Measurements from ENCODE around the gene RNH1.

The RNH1 gene

GRCh38 chr11:499201-500076, 7.6 kb downstream of the RNH1 start:
- no peak for DNase-seq (ENCODE audit: low read depth, low spot score)

GRCh38 chr11:498297-499181, 8.5 kb downstream of the RNH1 start:
- no peak for DNase-seq (ENCODE audit: low read depth, low spot score)

GRCh38 chr11:497565-498296, 9.3 kb downstream of the RNH1 start:
- DNase-seq (ENCODE audit: low read depth, low spot score): no peak

GRCh38 chr11:496834-497564, 10.0 kb downstream of the RNH1 start:
- no peak for DNase-seq (ENCODE audit: low read depth, low spot score)

- no peak for DNase-seq (ENCODE audit: low read depth, low spot score)
Observed at GRCh38 chr11:495537-495931, 11.5 kb downstream of the RNH1 start.

GRCh38 chr11:494761-495536, 12.1 kb downstream of the RNH1 start:
- DNase-seq (ENCODE audit: low read depth, low spot score): no peak

- no peak for DNase-seq (ENCODE audit: low read depth, low spot score)
Observed at GRCh38 chr11:492427-493226, 14.4 kb downstream of the RNH1 start.

- DNase-seq (ENCODE audit: low read depth, low spot score): no peak
Observed at GRCh38 chr11:491358-491757, 15.7 kb downstream of the RNH1 start.

GRCh38 chr11:490930-491260, 16.1 kb downstream of the RNH1 start:
- no peak for DNase-seq (ENCODE audit: low read depth, low spot score)

GRCh38 chr11:490186-490929, 16.7 kb downstream of the RNH1 start:
- DNase-seq (ENCODE audit: low read depth, low spot score): no peak

GRCh38 chr11:489610-490185, 17.3 kb downstream of the RNH1 start:
- no peak for DNase-seq (ENCODE audit: low read depth, low spot score)

- DNase-seq (ENCODE audit: low read depth, low spot score): no peak
Observed at GRCh38 chr11:488992-489391, 18.1 kb downstream of the RNH1 start.

GRCh38 chr11:488579-488978, 18.5 kb downstream of the RNH1 start:
- no peak for DNase-seq (ENCODE audit: low read depth, low spot score)

- no peak for DNase-seq (ENCODE audit: low read depth, low spot score)
Observed at GRCh38 chr11:488062-488461, 19.0 kb downstream of the RNH1 start.

GRCh38 chr11:487571-488021, 19.4 kb downstream of the RNH1 start:
- no peak for DNase-seq (ENCODE audit: low read depth, low spot score)

- DNase-seq (ENCODE audit: low read depth, low spot score): no peak
Observed at GRCh38 chr11:486189-486588, 20.9 kb downstream of the RNH1 start.

- DNase-seq (ENCODE audit: low read depth, low spot score): no peak
Observed at GRCh38 chr11:484616-485015, 22.4 kb downstream of the RNH1 start.

GRCh38 chr11:479311-479710, 27.7 kb downstream of the RNH1 start:
- no peak for DNase-seq (ENCODE audit: low read depth, low spot score)

Data from smooth muscle cell of the brain vasculature (primary cell).